Activated CD8-positive, alpha-beta memory T cell treated with anti-CD3 and anti-CD28 coated beads, Interleukin-2, amount 50 U/mL, for 1 hour (primary cell): Measurements from ENCODE around the gene KRT74.
A peak's percentile ranks its signal among the peaks of the same experiment; 100 is the strongest.

Experiments used
- DNase-seq: peaks from one replicate; pipeline ENCODE4 v3.0.0-alpha.2; 2020; ENCODE audit errors: extremely low read depth

Gene KRT74

DNA sequence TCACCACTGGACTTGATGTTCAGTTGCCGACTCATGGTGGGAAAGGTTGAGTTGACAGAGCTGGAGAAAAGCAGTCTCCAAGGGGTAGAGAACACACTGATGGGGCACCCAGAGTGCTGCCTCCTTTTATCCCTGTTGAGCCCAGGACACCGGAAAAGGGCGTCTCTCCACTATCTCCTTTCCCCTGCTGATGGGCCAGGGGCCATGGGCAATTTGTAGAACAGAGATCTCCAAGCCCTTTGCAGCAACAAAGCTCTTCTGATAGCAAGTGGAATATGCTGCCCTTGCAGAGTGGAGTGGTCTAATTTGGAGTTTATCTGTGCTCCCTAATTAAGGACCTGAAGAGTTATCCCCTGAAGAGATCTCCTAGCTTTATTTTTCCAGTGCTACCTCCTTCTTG is at the start of gene KRT74:
Gene KRT74 (minus strand): TSS at position 101 of the 400 bp plus-strand sequence. CDS start 66 bp downstream, at position 35.
- DNase-seq = no peak

DNA sequence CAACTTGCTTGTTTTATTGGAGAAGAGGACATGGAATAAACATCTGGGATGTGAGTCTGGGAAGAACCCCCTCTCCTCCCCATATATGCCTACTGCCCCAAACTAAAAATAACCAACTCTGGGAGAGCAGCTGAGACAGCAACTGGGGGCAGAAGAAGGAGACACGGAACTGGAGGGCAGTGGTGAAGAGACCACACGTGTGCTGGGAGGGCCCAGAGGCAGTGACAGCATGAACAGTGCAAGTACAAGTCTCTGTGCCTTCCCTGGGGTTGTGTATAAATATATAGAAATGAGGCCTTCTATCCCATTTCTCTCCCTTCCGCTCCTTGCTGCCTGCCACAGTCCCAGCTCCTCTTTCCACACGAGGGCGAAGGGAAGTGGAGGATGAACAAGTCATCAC is 48.7 kb upstream of the KRT74 start:
- no peak for DNase-seq

DNA sequence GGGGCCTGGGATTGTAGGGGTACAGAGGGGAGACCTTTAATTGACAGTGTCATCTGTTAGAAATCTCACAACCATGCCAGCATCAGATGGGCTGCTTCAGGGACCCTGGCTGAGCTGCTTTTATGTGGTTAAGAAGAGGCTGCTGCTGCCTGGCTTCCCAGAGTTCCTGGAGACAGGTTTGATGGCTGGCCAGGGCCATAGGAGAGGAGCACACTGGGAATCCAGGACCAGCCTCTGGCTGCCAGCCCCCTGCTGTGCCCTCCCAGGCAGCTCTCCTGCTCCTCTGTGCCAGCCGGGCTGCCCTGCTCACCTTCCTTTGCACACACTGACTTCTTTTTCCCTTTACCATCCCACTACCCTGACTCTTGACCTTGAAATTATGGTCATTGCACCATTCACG is 45.2 kb upstream of the KRT74 start:
- no peak for DNase-seq

DNA sequence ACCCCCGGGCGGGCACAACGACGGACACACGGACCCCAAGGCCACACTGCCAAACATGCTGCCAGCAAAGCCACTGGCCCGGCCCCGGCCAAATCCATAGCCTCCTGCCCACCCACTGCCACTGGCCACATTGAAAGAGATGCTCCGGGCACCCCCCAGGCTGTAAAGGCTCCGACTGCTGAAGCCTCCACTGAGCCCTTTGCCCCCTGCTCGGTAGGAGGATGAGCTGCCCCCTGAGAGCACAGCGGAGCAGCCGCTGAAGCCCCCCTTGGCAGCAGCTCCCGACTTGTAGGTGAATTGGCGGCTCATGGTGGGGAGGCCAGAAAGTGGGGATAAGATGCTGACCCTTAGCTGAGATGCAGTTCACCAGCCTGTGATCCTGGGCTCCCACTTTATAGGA is 44.6 kb upstream of the KRT74 start, which contains the start of gene KRT73:
Gene KRT73 (minus strand): TSS at position 344 of the 400 bp plus-strand sequence. CDS start 35 bp downstream, at position 309.
- DNase-seq = no peak

DNA sequence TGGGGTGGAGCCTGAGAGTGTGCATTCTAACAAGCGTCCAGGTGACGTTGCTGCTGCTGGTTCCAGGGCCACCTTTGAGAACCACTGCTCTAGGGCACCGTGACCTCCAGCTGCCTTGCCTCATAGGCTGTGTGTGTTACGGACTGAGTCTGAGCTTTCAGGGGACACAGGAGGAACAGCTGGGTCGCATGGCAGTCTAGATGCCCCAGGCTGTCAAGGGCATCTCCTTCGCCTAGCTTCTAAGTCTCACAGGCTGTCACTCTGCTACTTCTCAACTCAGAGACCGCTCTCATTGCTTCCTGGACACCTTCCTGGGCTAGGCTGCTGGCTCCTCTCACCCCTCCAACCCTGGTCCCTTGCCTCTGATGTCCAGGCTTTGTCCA is 43.8 kb upstream of the KRT74 start:
- DNase-seq = no peak

DNA sequence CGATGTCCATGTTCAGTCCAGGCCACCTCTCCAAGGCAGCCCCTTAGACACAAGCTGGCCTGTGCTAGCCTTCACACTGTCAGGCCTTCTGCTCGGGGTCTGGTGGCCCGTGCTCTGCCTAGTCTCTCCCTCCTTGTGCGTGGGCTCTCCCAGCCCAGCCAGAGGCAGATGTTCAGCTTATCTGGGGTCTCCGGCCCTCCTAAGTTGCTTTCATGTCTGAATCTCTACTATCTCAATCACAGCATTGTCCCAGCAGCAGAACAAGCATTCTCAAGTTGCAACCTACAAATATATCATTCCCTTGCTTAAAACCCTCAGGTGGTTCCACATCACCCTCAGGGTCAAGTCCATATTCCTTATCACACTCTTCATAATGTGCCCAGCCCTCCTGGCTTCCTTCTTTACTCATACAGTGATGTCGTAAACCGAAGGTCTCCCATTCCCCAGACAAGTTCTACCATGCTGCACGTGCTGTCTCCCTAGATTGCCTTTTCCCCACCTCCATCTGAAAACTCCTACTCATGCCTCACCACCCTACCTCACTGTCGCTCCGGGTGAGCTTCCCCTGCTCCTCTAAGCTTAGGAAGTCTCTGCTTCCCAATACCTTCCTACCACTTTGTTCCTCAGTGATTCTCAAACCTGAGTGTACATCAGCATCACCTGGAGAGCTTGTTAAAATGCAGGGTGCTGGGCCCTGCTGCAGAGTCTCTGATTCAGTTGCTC is 43.2 kb upstream of the KRT74 start:
- DNase-seq = no peak

DNA sequence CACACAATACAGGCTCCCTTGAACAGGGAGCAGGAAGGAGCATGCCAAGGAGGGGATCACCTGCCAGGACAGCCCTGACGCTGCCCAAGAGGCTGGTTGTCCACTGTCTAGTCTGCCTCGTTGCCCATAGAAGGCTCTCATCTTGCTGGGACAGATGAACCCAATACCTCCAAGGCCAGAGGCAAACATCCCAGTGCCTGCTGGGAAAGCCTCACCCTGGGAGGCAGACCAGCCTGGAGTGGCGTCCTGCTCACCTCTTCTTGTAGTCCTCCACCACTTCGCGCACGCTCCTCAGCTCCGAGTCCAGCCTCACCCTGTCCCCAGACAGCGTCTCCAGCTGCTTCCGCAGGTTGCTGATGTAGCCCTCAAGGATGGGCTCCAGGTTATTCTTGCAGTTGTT is 42.3 kb upstream of the KRT74 start:
- no peak for DNase-seq

DNA sequence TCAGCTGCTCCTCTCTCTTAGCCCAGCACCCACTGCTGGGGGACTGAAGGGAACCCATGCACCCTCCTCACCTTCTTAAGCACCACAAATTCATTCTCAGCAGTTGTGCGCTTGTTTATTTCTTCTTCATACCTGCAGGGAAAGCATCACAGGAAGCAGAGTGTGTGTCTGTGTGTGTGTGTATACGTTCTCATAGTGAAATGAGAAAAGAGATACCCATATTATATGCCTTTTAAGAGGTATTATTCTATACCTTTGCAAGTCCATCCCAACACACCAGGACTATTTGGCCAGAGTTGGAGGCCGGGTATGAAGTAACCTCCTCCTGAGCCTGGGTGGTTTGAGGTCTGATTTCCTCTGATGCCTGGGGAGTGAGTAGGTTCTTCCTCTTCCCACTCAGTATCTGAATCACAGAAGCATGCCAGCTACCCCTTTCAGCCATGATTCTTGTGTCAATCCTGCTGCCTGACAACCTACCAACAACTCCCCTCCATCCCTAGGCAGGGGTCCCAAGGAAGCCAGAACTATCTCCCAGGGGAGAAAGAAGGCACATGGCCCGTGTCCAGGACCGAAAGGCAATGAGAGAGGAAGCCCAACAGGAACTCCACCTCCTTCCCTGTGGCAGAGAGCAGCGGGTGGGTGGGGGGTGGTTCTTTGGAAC is 41.7 kb upstream of the KRT74 start:
- DNase-seq = no peak

DNA sequence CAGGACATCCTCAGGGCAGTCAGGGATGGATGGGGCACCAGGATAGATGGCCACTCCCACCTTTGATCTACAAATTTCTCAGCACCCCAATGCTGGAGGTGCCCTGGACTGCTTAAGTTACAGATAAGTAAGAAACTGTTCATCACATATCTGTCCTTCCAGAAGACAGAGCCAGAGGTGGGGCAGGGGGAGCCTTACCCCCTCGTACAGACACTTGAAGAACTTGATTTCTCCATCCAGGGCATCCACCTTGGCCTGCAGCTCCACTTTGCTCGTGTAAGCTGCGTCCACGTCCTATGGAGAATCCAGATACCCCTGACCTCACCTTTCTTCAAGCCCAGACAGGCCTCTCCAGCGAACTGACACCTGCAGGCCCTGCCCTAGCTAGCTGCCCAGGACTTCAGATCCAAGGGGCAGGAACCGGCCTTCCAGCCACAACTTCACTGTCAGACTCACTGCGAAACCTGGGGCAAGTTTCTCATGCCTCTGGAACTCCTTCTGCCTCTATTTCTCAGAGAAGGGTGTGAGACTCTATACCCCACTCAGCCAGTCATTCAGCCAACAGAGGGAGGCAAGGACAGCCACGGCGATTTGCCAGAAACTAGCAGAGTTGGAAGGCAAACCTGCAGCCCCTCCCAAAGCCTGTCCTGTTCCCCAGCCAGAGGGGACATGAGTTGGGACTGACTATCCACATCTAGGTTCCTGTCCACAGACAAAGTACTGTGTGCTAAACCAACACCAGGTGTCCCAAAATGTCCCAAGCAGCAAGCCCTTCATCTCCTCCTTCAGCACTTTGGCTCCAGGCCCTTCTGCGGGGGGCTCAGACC is 41.0 kb upstream of the KRT74 start:
- no peak for DNase-seq

DNA sequence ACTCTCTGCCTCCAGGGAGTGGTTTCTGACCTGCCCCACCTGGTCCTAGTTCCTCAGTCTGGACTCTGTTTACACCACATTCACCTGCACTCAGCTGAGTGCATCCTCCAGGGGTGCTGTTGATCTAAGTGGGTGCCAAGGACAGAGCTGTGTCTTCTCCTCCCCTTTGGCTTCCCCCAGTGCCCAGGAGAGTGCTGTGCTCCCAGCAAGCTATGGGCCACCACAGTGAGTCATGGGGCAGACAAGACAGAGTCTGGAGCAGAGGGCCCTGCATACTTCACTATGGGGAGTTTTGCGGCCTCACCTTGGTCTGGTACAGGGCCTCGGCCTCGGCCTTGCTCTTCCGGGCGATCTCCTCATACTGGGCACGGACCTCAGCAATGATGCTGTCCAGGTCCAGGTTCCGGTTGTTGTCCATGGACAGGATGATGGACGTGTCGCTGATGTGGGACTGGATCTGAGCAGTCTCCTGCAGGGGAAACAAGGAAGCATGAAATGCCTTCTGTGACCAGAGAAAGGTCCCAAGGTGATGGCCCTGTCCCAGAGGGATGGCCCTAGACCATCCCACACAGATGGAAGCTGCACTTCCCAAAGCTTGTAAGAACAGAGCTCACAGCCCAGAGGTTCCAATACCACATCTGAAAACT is 39.9 kb upstream of the KRT74 start:
- DNase-seq = no peak

DNA sequence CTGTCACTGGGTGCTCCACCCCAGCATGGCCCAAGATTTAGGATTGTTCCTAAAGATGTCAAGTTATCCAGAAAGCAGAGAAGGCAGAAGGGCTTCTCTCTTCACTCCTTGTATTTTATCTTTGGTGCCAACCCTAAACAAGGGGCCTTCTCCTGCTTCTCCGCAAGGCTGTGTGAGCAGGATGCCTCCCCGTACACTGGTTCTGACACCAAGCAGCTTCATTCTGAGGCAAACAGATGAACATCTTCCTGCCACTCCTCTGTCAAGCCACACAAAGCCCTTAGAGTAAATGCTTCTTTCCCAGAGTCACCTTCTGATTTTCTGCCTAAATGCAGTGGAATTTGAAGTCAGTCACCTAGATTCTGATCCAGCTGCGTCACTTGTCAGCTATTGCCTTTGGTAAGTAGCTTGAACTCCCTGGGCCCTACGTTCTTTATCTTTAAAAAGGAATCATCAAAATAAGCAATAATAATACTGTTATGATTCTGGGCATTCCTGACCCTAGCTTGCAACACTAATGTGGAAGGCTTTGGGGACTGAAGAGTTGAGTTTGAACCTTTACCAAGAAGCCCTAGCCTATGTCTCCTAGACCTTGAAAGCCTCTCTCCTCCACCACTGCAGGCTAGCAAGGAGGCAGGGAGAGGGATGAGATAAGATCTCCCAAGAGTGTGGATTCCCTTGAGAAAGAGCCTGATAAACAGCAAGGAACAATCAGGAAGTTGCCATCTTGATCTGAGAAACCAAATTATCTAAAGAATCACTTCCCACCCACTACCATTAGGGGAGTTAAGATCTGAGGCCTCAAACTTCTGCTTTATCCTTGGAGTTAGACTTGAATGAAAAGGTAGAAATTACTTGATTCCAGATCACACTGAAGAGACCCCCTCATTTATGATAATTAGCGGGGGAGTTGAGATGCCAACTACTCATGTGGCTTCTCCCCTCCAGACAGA is 39.1 kb upstream of the KRT74 start:
- DNase-seq = no peak

DNA sequence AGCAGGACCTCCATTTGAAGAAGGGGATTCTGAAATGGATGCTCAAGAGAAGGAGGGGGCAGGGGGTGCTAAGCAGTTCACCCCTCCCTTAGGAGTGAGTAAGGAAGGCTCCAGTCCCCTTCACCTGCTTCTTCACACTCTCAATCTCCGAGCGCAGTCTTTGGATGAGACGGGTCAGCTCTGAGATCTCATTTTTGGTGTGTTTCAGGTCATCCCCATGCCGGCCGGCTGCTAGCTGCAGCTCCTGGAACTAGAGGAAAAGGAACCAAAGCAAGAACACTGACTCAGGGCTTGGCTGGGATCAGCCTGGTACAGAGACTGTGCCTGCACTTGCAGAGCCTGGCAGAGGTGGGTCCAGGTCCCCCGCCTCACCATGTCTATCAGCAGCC is 37.4 kb upstream of the KRT74 start:
- DNase-seq = no peak

DNA sequence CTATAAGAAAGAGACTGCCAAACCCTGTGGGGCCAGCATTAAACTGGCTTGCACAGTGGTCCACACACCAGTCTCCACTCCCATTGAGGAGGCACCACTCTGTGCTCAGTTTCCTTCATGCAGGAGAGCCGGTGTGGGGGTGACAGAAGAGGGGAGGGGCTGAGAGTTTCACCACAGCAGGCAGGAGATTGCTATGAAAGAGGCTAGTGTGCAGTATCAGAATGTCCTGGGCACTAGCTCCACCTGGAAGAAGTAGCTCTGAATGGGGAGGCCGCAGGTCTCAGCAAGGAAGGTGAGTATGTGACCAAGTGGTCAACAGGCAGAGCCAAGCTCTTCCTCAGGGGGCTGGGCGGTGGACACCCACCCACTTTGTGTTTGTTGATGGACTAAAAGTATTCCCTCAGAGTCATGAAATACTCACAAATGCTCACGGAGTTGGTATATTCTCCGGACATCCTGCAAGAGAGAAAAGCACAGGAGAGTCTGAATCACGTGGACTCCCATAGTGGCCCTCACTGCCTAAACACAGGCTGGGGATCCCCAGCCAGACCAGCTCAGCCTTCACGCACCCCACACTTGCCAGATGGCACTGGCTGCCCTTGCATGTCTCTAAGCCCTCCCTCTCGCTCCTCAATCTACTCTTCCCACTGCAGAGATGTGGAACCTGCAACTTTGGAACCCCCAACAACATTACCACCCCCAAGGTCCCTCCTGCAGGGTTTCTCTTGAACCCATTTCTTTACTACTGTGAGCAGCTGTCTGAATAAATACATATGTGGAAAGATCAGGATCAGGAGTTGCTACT is 35.4 kb upstream of the KRT74 start:
- no peak for DNase-seq

DNA sequence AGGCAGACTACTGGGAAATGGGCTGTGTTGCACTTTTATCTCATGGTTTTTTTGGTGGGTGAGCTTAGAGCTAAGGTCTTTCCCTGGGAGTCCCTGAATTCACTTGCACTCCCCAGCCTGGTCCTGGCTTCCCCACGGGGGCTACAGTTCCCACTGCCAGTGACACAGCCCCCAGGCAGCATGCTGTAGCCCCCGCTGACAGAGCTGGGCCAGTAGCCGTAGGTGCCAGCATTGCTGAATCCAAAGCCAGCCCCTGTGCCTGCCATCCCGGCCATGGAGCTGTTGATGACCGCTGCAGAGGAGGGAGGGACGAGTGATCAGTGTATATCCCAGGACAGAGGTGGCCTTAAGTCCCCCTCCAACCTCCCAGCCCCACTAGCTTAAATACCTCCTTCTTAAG is 34.5 kb upstream of the KRT74 start:
- no peak for DNase-seq

DNA sequence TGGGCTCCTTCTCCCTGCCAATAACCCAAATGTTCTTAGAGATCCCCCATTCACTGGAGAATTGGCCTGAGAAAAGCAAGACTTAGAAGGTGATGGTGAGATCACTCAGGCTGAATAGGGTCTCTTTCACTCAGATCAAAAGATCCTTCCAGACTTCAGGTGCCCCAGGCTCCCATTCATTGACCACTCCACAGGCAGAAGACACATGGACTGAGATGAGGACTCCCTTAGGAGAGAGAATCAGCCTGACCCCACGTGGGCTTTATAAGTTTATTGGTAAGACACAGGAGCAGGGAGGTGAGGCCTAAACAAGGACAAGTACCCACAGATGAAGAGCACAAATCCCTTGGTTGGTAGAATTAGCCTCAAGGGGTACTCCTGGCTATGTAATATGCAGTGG is 33.7 kb upstream of the KRT74 start:
- DNase-seq = no peak

DNA sequence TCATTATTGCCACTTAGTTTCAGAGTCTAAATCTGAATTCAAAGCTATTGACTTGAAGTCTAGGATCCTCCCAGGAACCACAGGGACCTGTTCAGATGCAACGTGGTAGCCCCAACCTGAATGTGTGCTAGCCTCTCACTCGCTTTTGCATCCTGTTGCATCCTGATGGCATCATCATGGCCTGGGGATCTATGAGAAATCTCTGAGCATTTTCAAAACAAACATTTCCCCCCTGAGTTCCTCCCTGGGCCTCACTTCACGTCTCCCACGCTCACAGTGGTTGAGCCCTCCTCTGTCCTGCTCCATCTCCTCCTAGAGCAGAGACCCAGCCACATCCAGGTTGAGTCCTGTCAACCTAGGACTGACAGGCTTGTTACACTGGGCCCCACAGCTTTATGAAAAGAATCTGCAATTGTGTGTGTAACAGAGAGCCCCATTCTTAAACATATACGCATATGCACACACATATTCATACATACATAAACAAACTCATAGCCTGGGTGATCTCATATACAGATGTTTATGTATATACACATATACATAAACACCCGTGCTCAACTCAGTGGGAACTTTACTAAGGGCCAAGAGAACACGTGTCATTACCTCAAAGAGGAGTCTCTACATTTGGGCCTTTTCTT is 33.1 kb upstream of the KRT74 start:
- no peak for DNase-seq

DNA sequence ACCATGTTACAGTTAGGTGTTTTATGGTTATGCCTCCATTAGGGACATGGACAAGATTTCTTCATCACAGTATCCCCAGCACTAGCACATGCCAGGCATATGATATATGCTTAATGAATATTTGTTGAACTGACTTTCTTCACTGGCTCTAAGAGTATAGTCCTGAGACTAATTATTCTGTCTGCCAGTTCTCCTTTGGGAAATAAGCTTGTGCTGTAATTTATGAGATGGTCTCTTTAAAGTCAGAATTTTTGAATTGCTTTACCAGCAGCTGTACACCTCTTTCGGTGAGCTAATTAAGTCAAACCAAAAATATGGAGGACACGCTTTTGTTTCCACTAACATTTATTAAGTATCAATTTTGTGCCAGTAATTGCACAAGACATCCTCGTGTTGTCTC is 32.5 kb upstream of the KRT74 start:
- DNase-seq = no peak

DNA sequence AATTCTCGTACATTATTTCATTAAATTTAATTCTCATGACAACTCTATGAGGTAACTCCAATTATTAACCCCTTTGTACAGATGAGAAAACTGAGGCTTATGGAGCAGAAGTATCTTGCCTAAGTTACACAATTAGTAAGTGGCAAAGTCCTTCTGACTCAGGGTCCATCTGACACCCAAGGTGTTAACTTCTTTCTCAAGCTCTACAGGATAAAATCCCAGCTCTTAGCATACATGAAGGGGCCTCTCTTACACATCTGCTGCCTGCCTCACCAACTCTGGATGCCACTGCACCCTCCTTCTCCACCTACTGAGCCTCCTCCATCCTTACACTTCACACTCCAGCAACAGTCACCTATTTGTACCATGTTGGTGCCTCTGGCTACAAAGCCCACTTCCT is 31.9 kb upstream of the KRT74 start:
- DNase-seq = no peak

DNA sequence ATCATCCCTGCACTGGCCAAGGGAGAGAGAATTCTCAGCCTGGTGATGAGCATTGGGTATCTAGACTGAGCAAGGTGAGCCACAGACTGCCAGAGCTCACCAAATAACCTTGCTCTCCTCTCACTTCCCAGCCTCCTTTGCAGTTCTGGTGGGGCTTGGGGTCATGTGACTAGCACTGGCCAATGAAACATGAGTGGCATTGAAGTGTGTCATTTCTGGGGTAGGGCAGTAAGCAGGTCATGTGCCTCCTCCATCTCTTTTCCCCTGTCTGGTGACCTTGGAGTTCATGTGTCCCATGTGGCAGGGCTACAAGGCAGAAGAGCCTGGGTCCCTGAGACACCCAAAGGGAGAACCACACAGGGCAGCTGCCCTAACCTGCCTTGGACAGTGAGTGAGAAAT is 31.2 kb upstream of the KRT74 start:
- DNase-seq = no peak

DNA sequence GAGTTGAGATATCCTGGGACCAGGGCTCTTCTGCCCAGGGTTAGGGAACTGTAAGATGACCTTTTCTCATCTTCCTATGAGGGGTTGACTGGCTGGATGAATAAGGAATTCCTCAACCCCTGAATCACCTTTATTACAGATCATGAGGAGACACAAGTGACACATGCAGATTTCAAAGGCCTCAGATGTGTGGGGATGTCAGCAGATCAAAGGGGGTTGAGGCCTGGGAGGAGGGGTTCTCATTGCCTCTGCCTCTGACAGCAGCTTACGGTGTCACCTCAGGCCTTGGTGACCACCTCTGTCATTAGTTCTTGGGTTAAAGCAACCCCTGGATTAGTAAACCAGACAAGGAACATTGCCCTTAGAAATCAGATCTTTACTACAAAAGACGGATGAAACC is 29.7 kb upstream of the KRT74 start:
- peak; percentile 49 for DNase-seq
